ENCODE measurements around the gene AFM.
"Not testable (repeated sequence)": the region's sequence is repeated elsewhere in the genome, so short reads cannot be mapped to it uniquely, and the experiment has no call there.

DNA sequence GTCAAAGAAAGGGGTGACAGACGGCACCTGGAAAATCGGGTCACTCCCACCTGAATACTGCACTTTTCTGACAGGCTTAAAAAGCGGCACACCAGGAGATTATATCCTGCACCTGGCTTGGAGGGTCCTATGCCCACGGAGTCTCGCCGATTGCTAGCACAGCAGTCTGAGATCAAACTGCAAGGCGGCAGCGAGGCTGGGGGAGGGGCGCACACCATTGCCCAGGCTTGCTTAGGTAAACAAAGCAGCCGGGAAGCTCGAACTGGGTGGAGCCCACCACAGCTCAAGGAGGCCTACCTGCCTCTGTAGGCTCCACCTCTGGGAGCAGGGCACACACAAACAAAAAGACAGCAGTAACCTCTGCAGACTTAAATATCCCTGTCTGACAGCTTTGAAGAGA lies 69.3 kb downstream of the AFM start:
- TF ChIP-seq, protein P1, sequence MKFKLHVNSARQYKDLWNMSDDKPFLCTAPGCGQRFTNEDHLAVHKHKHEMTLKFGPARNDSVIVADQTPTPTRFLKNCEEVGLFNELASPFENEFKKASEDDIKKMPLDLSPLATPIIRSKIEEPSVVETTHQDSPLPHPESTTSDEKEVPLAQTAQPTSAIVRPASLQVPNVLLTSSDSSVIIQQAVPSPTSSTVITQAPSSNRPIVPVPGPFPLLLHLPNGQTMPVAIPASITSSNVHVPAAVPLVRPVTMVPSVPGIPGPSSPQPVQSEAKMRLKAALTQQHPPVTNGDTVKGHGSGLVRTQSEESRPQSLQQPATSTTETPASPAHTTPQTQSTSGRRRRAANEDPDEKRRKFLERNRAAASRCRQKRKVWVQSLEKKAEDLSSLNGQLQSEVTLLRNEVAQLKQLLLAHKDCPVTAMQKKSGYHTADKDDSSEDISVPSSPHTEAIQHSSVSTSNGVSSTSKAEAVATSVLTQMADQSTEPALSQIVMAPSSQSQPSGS (IDR thresholded peaks at IDR 0.05; ENCODE audit: low read length), result not testable (repeated sequence)
- not testable (repeated sequence) for TF ChIP-seq GABPA (IDR thresholded peaks at IDR 0.05; ENCODE audit: borderline replicate concordance, insufficient read depth, low read length); SIN3A (conservative IDR thresholded peaks at IDR 0.05 in 1 of 2, IDR thresholded peaks at IDR 0.05 in 1 of 2; ENCODE audit: low read depth in 1 of 2, low read length in 2 of 2)
